Uterus (tissue), 4 donors: ENCODE data around the gene DDX28. TPM values are rescaled to one million over a fixed set of nuclear protein-coding genes. Genes with fewer than 3 reads are reported as not detected.
"Not testable (repeated sequence)": the region's sequence is repeated elsewhere in the genome, so short reads cannot be mapped to it uniquely, and the experiment has no call there.

Source experiments
- DNase-seq, 2 donors: peaks; one replicate each; pipeline ENCODE4 v3.0.0-alpha.2; 2019 to 2020
- H3K27ac ChIP-seq, 2 donors: fragments of 200-600 bp; sonication (generic); 1 replicate in 1 of 2; 2 replicates in 1 of 2; pipeline ENCODE4 v1.5.1; 2016 to 2018
- H3K27me3 ChIP-seq, 2 donors: fragments of 200-600 bp; sonication (generic); one replicate each; pipeline ENCODE4 v1.5.1; 2018 to 2019; ENCODE audit warnings: control low read depth in 1 of 2
- H3K36me3 ChIP-seq, 2 donors: fragments of 200-600 bp; sonication (generic); one replicate each; pipeline ENCODE4 v1.5.1; 2019; ENCODE audit warnings: control low read depth in 1 of 2
- H3K4me1 ChIP-seq, 2 donors: fragments of 200-600 bp; sonication (generic); one replicate each; pipeline ENCODE4 v1.5.1; 2018 to 2019; ENCODE audit warnings: control low read depth in 1 of 2
- H3K4me3 ChIP-seq, 2 donors: fragments of 200-600 bp; sonication (generic); 1 replicate in 1 of 2; 2 replicates in 1 of 2; pipeline ENCODE4 v1.5.1; 2018 to 2019; ENCODE audit warnings: mild to moderate bottlenecking in 1 of 2
- H3K9me3 ChIP-seq, 2 donors: fragments of 200-600 bp; sonication (generic); one replicate each; pipeline ENCODE4 v1.5.1; 2019; ENCODE audit warnings: control low read depth in 1 of 2
- POLR2A ChIP-seq, 2 donors: fragments of 450-650 bp; IDR thresholded peaks; one replicate each; pipeline ENCODE4 v1.6.1; 2016; ENCODE audit warnings: antibody characterized with exemption in 2 of 2, mild to moderate bottlenecking in 1 of 2, moderate library complexity in 1 of 2
- intact Hi-C: fragments of 100-400 bp; cut with DNase I; formaldehyde crosslinking; loops from one replicate; pipeline ENCODE4 v1.15.1; 2023; ENCODE audit warnings: low total_unique reads
- total RNA-seq, 4 donors: library from RNA; depleted of rRNA in 3 of 4; stranded (reverse); fragments of >200 nt in 3 of 4; gene quantifications; one replicate each; pipeline versions ENCODE4 v1.1.0 to v1.2.4, GENCODE V29; 2014 to 2023
- TF ChIP-seq, protein P1 (sequence below), 4 experiments: fragments of 200-600 bp in 2 of 4; fragments of 450-650 bp in 2 of 4; sonication (generic) in 2 of 4; IDR thresholded peaks; one replicate each; pipeline ENCODE4 v1.5.1; 2016 to 2019; ENCODE audit warnings: antibody characterized with exemption in 4 of 4, mild to moderate bottlenecking in 2 of 4, moderate library complexity in 1 of 4
- donor health status: DM: yes; HTN: yes; CAD: no.

The DDX28 gene
- total RNA-seq, 4 donors from 2014 or later: 2.9 to 14.1 (median 11.8) TPM

GRCh38 chr16:68021490-68021889 lies 1.5 kb downstream of the DDX28 start:
- intact Hi-C loops: no loop called here
- H3K27me3 ChIP-seq: no peaks in the 10 kb centered on the region
- no peak overlapping the region for H3K4me3 ChIP-seq
- TF ChIP-seq, protein P1, sequence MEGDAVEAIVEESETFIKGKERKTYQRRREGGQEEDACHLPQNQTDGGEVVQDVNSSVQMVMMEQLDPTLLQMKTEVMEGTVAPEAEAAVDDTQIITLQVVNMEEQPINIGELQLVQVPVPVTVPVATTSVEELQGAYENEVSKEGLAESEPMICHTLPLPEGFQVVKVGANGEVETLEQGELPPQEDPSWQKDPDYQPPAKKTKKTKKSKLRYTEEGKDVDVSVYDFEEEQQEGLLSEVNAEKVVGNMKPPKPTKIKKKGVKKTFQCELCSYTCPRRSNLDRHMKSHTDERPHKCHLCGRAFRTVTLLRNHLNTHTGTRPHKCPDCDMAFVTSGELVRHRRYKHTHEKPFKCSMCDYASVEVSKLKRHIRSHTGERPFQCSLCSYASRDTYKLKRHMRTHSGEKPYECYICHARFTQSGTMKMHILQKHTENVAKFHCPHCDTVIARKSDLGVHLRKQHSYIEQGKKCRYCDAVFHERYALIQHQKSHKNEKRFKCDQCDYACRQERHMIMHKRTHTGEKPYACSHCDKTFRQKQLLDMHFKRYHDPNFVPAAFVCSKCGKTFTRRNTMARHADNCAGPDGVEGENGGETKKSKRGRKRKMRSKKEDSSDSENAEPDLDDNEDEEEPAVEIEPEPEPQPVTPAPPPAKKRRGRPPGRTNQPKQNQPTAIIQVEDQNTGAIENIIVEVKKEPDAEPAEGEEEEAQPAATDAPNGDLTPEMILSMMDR (IDR thresholded peaks at IDR 0.05): no peak
- TF ChIP-seq POLR2A (IDR thresholded peaks at IDR 0.05): no peak
- H3K9me3 ChIP-seq: no peaks in the 10 kb centered on the region
- DNase-seq: no peak
- H3K36me3 ChIP-seq: no peaks in the 10 kb centered on the region
- H3K4me1 ChIP-seq: peaks cover 3% of the 10 kb centered on the region in 2 donors
- H3K27ac ChIP-seq: no peak overlapping the region

- no peak for DNase-seq
- no peaks in the 10 kb centered on the region for H3K27me3 ChIP-seq
- H3K4me3 ChIP-seq: no peak overlapping the region
- peaks cover 3% of the 10 kb centered on the region in 2 donors for H3K4me1 ChIP-seq
- no peaks in the 10 kb centered on the region for H3K36me3 ChIP-seq
- intact Hi-C loops: no loop called here
- TF ChIP-seq, protein P1 (IDR thresholded peaks at IDR 0.05): no peak
- no peak for TF ChIP-seq POLR2A (IDR thresholded peaks at IDR 0.05)
- no peaks in the 10 kb centered on the region for H3K9me3 ChIP-seq
- no peak overlapping the region for H3K27ac ChIP-seq
Measured at GRCh38 chr16:68019167-68019680, 3.8 kb downstream of the DDX28 start.

- no peak within 1 kb of the TSS for H3K4me3 ChIP-seq
- H3K9me3 ChIP-seq: no peaks in the 10 kb centered on the region
- no peaks in the 10 kb centered on the region for H3K36me3 ChIP-seq
- TF ChIP-seq, protein P1 (IDR thresholded peaks at IDR 0.05): no peak
- no peak for TF ChIP-seq POLR2A (IDR thresholded peaks at IDR 0.05)
- H3K27ac ChIP-seq: no peak within 1 kb of the TSS
- H3K4me1 ChIP-seq: no peaks in the 10 kb centered on the region
- intact Hi-C loops: no loop called here
- no peaks in the 10 kb centered on the region for H3K27me3 ChIP-seq
- no peak for DNase-seq
Measured at GRCh38 chr16:68015681-68016080, 7.4 kb downstream of the DDX28 start, which contains the start of gene DPEP2NB. Gene DPEP2NB (minus strand): TSS chr16:68015911. CDS start chr16:68015770, 141 bp downstream.

GRCh38 chr16:68013440-68013839 lies 9.6 kb downstream of the DDX28 start:
- no peak overlapping the region for H3K4me3 ChIP-seq
- H3K9me3 ChIP-seq: no peaks in the 10 kb centered on the region
- no peaks in the 10 kb centered on the region for H3K36me3 ChIP-seq
- no peak overlapping the region for H3K27ac ChIP-seq
- TF ChIP-seq, protein P1 (IDR thresholded peaks at IDR 0.05): no peak
- no peak for TF ChIP-seq POLR2A (IDR thresholded peaks at IDR 0.05)
- H3K27me3 ChIP-seq: no peaks in the 10 kb centered on the region
- no peak for DNase-seq
- no peaks in the 10 kb centered on the region for H3K4me1 ChIP-seq
- intact Hi-C loops: no loop called here

DNA sequence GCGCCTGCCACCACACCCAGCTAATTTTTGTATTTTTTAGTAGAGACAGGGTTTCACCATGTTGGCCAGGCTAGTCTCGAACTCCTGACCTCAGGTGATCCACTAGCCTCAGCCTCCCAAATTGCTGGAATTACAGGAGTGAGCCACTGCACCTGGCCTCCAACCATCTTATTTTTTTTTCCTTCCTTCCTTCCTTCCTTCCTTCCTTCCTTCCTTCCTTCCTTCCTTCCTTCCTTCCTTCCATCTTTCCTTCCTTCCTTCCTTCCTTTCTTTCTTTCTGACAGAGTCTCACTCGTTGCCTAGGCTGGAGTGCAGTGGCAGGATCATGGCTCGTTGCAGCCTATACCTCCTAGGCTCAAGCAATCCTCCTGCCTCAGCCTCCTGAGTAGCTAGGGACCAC lies 13.2 kb downstream of the DDX28 start:
- intact Hi-C loops, DNase-seq, H3K27me3 ChIP-seq, H3K9me3 ChIP-seq, H3K4me1 ChIP-seq, H3K27ac ChIP-seq, H3K36me3 ChIP-seq, H3K4me3 ChIP-seq: not testable (repeated sequence)
